ENCODE data around the gene SEC23IP. TPM values are rescaled to one million over a fixed set of nuclear protein-coding genes. Genes with fewer than 3 reads are reported as not detected.

Gene SEC23IP
- total RNA-seq, 1 donor from 2014 or later = 39.2 TPM

- no peak overlapping the region for H3K4me3 Mint-ChIP-seq
- Histone ChIP-seq H3K4me1 (no peaks in the 10 kb centered on the region), H3K9me3 (ENCODE audit: low read depth) (no peaks in the 10 kb centered on the region), H3K27me3 (no peaks in the 10 kb centered on the region), H3K4me3 (no peak overlapping the region), H3K79me2 (ENCODE audit: low read depth) (no peaks in the 10 kb centered on the region), H3K27ac (no peak overlapping the region), H3K4me2 (no peak overlapping the region), H3F3A (ENCODE audit: low read depth) (no peaks in the 10 kb centered on the region), H3K9ac (no peak overlapping the region), H3K36me3 (no peaks in the 10 kb centered on the region), H4K20me1 (ENCODE audit: low read depth) (no peaks in the 10 kb centered on the region), H2AFZ (replicated peaks) (no peak overlapping the region)
- TF ChIP-seq EZH2phosphoT487 (IDR thresholded peaks at IDR 0.05) = no peak
- no peak for TF ChIP-seq EZH2 (IDR thresholded peaks at IDR 0.05)
- no peak for TF ChIP-seq CTCF (IDR thresholded peaks at IDR 0.05)
- H3K27me3 Mint-ChIP-seq (ENCODE audit: insufficient read depth, low read depth) = no peaks in the 10 kb centered on the region
- H3K36me3 Mint-ChIP-seq = no peaks in the 10 kb centered on the region
- H3K4me1 Mint-ChIP-seq = no peaks in the 10 kb centered on the region
- no peak for DNase-seq (ENCODE audit: low spot score)
- H3K9me3 Mint-ChIP-seq = peaks cover 4% of the 10 kb centered on the region
- H3K27ac Mint-ChIP-seq = no peak overlapping the region
Observed at GRCh38 chr10:119981826-119982225, 89.3 kb downstream of the SEC23IP start.

GRCh38 chr10:119988333-119988732 is 95.8 kb downstream of the SEC23IP start:
- no peak overlapping the region for H3K4me2 ChIP-seq
- H3K9me3 Mint-ChIP-seq = peaks cover 4% of the 10 kb centered on the region
- no peaks in the 10 kb centered on the region for H4K20me1 ChIP-seq (ENCODE audit: low read depth)
- no peaks in the 10 kb centered on the region for H3K36me3 ChIP-seq
- no peak overlapping the region for H3K27ac Mint-ChIP-seq
- no peaks in the 10 kb centered on the region for H3K4me1 Mint-ChIP-seq
- no peak overlapping the region for H3K4me3 ChIP-seq
- H3K79me2 ChIP-seq (ENCODE audit: low read depth) = no peaks in the 10 kb centered on the region
- no peaks in the 10 kb centered on the region for H3F3A ChIP-seq (ENCODE audit: low read depth)
- H3K27ac ChIP-seq = no peak overlapping the region
- H3K36me3 Mint-ChIP-seq = no peaks in the 10 kb centered on the region
- no peaks in the 10 kb centered on the region for H3K9me3 ChIP-seq (ENCODE audit: low read depth)
- no peak overlapping the region for H3K4me3 Mint-ChIP-seq
- TF ChIP-seq EZH2 (IDR thresholded peaks at IDR 0.05) (no peak), CTCF (IDR thresholded peaks at IDR 0.05) (no peak), EZH2phosphoT487 (IDR thresholded peaks at IDR 0.05) (no peak)
- H3K4me1 ChIP-seq = no peaks in the 10 kb centered on the region
- no peak overlapping the region for H2AFZ ChIP-seq (replicated peaks)
- H3K27me3 Mint-ChIP-seq (ENCODE audit: insufficient read depth, low read depth) = no peaks in the 10 kb centered on the region
- no peak overlapping the region for H3K9ac ChIP-seq
- no peak for DNase-seq (ENCODE audit: low spot score)
- no peaks in the 10 kb centered on the region for H3K27me3 ChIP-seq

GRCh38 chr10:119989966-119990365 is 97.4 kb downstream of the SEC23IP start:
- no peaks in the 10 kb centered on the region for H3K4me1 Mint-ChIP-seq
- H3K9me3 Mint-ChIP-seq = peaks cover 2% of the 10 kb centered on the region
- no peaks in the 10 kb centered on the region for H3K27me3 ChIP-seq
- no peaks in the 10 kb centered on the region for H3K4me1 ChIP-seq
- H3K27ac ChIP-seq = no peak overlapping the region
- no peak overlapping the region for H3K4me3 ChIP-seq
- H2AFZ ChIP-seq (replicated peaks) = no peak overlapping the region
- no peaks in the 10 kb centered on the region for H3K79me2 ChIP-seq (ENCODE audit: low read depth)
- no peak overlapping the region for H3K27ac Mint-ChIP-seq
- no peaks in the 10 kb centered on the region for H3F3A ChIP-seq (ENCODE audit: low read depth)
- H3K36me3 ChIP-seq = no peaks in the 10 kb centered on the region
- TF ChIP-seq CTCF (IDR thresholded peaks at IDR 0.05) (no peak), EZH2phosphoT487 (IDR thresholded peaks at IDR 0.05) (no peak), EZH2 (IDR thresholded peaks at IDR 0.05) (no peak)
- no peak overlapping the region for H3K4me2 ChIP-seq
- H3K9ac ChIP-seq = no peak overlapping the region
- no peak overlapping the region for H3K4me3 Mint-ChIP-seq
- no peaks in the 10 kb centered on the region for H4K20me1 ChIP-seq (ENCODE audit: low read depth)
- H3K27me3 Mint-ChIP-seq (ENCODE audit: insufficient read depth, low read depth) = peaks cover 4% of the 10 kb centered on the region
- no peak for DNase-seq (ENCODE audit: low spot score)
- no peaks in the 10 kb centered on the region for H3K9me3 ChIP-seq (ENCODE audit: low read depth)
- H3K36me3 Mint-ChIP-seq = no peaks in the 10 kb centered on the region
